HepG2 (cell line): ENCODE results near the gene PDZD7. TPM values are rescaled to one million over a fixed set of nuclear protein-coding genes. Genes with fewer than 3 reads are reported as not detected.

Source experiments
- CREB1 ChIP-seq, 2 experiments: fragments of 450-650 bp in 1 of 2; IDR thresholded peaks; 2 replicates each; pipeline ENCODE4 v1.6.1; 2016 to 2017; ENCODE audit warnings: control low read depth in 1 of 2, mild to moderate bottlenecking in 1 of 2, missing compliant biosample characterization in 1 of 2, missing genetic modification characterization in 1 of 2
- EP300 ChIP-seq, 3 experiments: sonication (generic) in 1 of 3; formaldehyde crosslinking in 1 of 3; IDR thresholded peaks; 2 replicates each; pipeline versions ENCODE4 v1.5.1 to v1.6.1; 2011 to 2020; ENCODE audit warnings: low read depth in 2 of 3, low read length in 2 of 3, borderline replicate concordance in 1 of 3, improper control_type of control experiment in 1 of 3, mild to moderate bottlenecking in 1 of 3, missing genetic modification reagents in 1 of 3, moderate library complexity in 1 of 3
- ETV5 ChIP-seq: IDR thresholded peaks from 2 replicates; pipeline ENCODE4 v1.6.1; 2018; ENCODE audit warnings: missing biosample characterization, missing genetic modification reagents, inconsistent platforms, borderline replicate concordance
- EZH2 ChIP-seq: conservative IDR thresholded peaks from 2 replicates; pipeline ENCODE4 v1.6.1; 2012; ENCODE audit warnings: mild to moderate bottlenecking, low read depth, low read length, moderate library complexity
- FOXP1 ChIP-seq, 2 experiments: fragments of 450-650 bp in 1 of 2; IDR thresholded peaks; 2 replicates each; pipeline ENCODE4 v1.6.1; 2017 to 2018; ENCODE audit warnings: antibody characterized with exemption in 1 of 2
- GTF2F1 ChIP-seq: fragments of 150-350 bp; IDR thresholded peaks from 2 replicates; pipeline ENCODE4 v1.6.1; 2014; ENCODE audit warnings: low read length
- HCFC1 ChIP-seq: fragments of 150-350 bp; IDR thresholded peaks from 2 replicates; pipeline ENCODE4 v1.6.1; 2014; ENCODE audit warnings: low read depth, low read length
- HMG20A ChIP-seq: IDR thresholded peaks from 2 replicates; pipeline ENCODE4 v1.6.1; 2016; ENCODE audit warnings: borderline replicate concordance
- HOXA9 ChIP-seq: sonication (generic); formaldehyde crosslinking; IDR thresholded peaks from 2 replicates; pipeline ENCODE4 v1.8.1; 2022; ENCODE audit warnings: missing genetic modification reagents, mild to moderate bottlenecking, moderate library complexity, borderline replicate concordance
- ISX ChIP-seq: sonication (generic); formaldehyde crosslinking; conservative IDR thresholded peaks from 2 replicates; pipeline ENCODE4 v1.5.0; 2020; ENCODE audit warnings: missing genetic modification reagents
- NFATC3 ChIP-seq: sonication (generic); formaldehyde crosslinking; IDR thresholded peaks from 2 replicates; pipeline ENCODE4 v1.5.1; 2020; ENCODE audit warnings: mild to moderate bottlenecking, missing genetic modification reagents
- NR3C1 ChIP-seq: sonication (generic); formaldehyde crosslinking; IDR thresholded peaks from 2 replicates; pipeline ENCODE4 v1.4.0; 2020; ENCODE audit warnings: missing genetic modification reagents
- YEATS4 ChIP-seq: sonication (generic); formaldehyde crosslinking; IDR thresholded peaks from 2 replicates; pipeline ENCODE4 v1.4.0; 2020; ENCODE audit warnings: missing genetic modification reagents, borderline replicate concordance
- ZNF18 ChIP-seq: sonication (generic); formaldehyde crosslinking; IDR thresholded peaks from 2 replicates; pipeline ENCODE4 v1.8.0; 2022; ENCODE audit warnings: mild to moderate bottlenecking, missing genetic modification reagents; ENCODE audit not compliant: insufficient replicate concordance
- ZNF326 ChIP-seq: sonication (generic); formaldehyde crosslinking; IDR thresholded peaks from 2 replicates; pipeline ENCODE4 v1.4.0; 2020; ENCODE audit warnings: missing genetic modification reagents, borderline replicate concordance
- ZNF331 ChIP-seq: sonication (generic); formaldehyde crosslinking; IDR thresholded peaks from 2 replicates; pipeline ENCODE4 v1.4.0; 2020; ENCODE audit warnings: missing genetic modification reagents
- ZNF614 ChIP-seq: IDR thresholded peaks from 2 replicates; pipeline ENCODE4 v1.6.1; 2018; ENCODE audit warnings: missing biosample characterization, missing genetic modification reagents, inconsistent platforms, borderline replicate concordance
- ZNF724P ChIP-seq: sonication (generic); formaldehyde crosslinking; IDR thresholded peaks from 2 replicates; pipeline ENCODE4 v1.8.0; 2022; ENCODE audit warnings: missing genetic modification reagents, borderline replicate concordance
- ZNF879 ChIP-seq: sonication (generic); formaldehyde crosslinking; IDR thresholded peaks from 2 replicates; pipeline ENCODE4 v1.8.1; 2023; ENCODE audit warnings: missing genetic modification reagents
- polyA plus RNA-seq, 8 experiments: library from polyadenylated mRNA; depleted of rRNA in 3 of 8; stranded (reverse) in 7 of 8; unstranded in 1 of 8; fragments of >200 nt; fragmentation: Illumina TruSeq in 4 of 8; extraction: Trizol in 4 of 8; gene quantifications; 2 replicates each; pipeline versions ENCODE4 v1.2.1 to v1.2.3, GENCODE V29; 2011 to 2016; ENCODE audit warnings: low read depth in 4 of 8, missing spikeins in 1 of 8, mixed read lengths in 1 of 8; ENCODE audit not compliant: insufficient read depth in 1 of 8
- total RNA-seq, 5 experiments: library from RNA; depleted of rRNA; stranded (reverse); fragments of >200 nt; fragmentation: Illumina TruSeq; extraction: Trizol; gene quantifications; 2 replicates each; pipeline ENCODE4 v1.2.3, GENCODE V29; 2016; ENCODE audit warnings: low read depth in 1 of 5
- TF ChIP-seq, protein P1 (sequence below): IDR thresholded peaks from 2 replicates; pipeline ENCODE4 v1.4.0; 2020; ENCODE audit warnings: mild to moderate bottlenecking, missing genetic modification reagents
- TF ChIP-seq, protein P2 (sequence below): sonication (generic); formaldehyde crosslinking; IDR thresholded peaks from 2 replicates; pipeline ENCODE4 v1.5.0; 2020; ENCODE audit warnings: missing genetic modification reagents, mild to moderate bottlenecking, borderline replicate concordance

The PDZD7 gene
- total and polyA plus RNA-seq, 2 of the 13 experiments (the other 11 are each of a cell fraction or from before 2014, with no cell fraction given) = 0.58 to 0.73 TPM

DNA sequence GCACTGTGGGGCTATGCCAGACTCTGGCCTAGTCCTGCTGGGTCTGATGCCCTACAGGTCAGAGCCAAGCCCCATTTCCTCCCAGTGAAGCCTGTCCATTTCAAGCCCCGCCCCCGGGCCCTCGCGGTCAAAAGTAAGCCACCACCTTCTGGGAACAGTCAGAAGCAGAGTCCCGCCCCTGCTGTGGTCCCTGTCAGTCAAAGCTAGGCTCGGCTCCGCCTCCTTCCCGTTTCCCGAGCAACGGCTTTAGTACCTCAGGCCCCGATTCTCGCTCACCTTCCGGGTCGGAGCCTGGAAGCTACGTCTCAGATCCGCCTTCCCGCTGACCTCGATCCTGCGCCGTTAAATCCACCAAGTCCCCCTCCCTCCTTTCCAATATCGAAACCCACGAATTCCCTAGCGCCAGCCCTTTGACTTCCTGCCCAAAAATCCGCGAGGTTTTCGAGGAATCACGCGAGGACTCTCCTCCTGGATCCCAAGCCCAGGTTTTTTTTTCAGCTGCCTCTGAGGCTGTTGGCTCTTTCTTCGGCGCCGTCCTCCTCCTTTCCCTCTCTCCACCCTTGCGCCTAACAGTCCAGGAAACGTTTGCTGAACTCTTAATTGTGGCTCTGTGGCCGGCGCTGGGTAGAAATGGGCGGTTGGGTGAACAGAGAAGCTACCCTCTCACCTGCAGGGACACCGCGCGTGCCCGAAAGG is 11.9 kb upstream of the PDZD7 start (continued):
- no peak for TF ChIP-seq EZH2
- no peak for TF ChIP-seq HOXA9 (CRISPR knock-in tag)
- TF ChIP-seq, protein P1, sequence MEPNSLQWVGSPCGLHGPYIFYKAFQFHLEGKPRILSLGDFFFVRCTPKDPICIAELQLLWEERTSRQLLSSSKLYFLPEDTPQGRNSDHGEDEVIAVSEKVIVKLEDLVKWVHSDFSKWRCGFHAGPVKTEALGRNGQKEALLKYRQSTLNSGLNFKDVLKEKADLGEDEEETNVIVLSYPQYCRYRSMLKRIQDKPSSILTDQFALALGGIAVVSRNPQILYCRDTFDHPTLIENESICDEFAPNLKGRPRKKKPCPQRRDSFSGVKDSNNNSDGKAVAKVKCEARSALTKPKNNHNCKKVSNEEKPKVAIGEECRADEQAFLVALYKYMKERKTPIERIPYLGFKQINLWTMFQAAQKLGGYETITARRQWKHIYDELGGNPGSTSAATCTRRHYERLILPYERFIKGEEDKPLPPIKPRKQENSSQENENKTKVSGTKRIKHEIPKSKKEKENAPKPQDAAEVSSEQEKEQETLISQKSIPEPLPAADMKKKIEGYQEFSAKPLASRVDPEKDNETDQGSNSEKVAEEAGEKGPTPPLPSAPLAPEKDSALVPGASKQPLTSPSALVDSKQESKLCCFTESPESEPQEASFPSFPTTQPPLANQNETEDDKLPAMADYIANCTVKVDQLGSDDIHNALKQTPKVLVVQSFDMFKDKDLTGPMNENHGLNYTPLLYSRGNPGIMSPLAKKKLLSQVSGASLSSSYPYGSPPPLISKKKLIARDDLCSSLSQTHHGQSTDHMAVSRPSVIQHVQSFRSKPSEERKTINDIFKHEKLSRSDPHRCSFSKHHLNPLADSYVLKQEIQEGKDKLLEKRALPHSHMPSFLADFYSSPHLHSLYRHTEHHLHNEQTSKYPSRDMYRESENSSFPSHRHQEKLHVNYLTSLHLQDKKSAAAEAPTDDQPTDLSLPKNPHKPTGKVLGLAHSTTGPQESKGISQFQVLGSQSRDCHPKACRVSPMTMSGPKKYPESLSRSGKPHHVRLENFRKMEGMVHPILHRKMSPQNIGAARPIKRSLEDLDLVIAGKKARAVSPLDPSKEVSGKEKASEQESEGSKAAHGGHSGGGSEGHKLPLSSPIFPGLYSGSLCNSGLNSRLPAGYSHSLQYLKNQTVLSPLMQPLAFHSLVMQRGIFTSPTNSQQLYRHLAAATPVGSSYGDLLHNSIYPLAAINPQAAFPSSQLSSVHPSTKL (CRISPR knock-in tag) = peak; percentile 56
- no peak for TF ChIP-seq NR3C1 (CRISPR knock-in tag)
- no peak for TF ChIP-seq ZNF326 (CRISPR knock-in tag)
- TF ChIP-seq GTF2F1 = no peak
- TF ChIP-seq HMG20A (CRISPR knock-in tag) = no peak
- peak; percentile 22; the same call in 1 of the 2 replicates for TF ChIP-seq ETV5 (CRISPR knock-in tag)
- no peak for TF ChIP-seq ISX
- TF ChIP-seq, protein P2, sequence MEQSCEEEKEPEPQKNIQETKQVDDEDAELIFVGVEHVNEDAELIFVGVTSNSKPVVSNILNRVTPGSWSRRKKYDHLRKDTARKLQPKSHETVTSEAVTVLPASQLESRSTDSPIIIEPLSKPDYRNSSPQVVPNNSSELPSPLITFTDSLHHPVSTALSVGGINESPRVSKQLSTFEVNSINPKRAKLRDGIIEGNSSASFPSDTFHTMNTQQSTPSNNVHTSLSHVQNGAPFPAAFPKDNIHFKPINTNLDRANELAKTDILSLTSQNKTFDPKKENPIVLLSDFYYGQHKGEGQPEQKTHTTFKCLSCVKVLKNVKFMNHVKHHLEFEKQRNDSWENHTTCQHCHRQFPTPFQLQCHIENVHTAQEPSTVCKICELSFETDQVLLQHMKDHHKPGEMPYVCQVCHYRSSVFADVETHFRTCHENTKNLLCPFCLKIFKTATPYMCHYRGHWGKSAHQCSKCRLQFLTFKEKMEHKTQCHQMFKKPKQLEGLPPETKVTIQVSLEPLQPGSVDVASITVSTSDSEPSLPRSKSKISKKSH (CRISPR knock-in tag) = peak; percentile 52; the same call in 1 of the 2 replicates
- peak; percentile 71; the same call in 1 of the 2 replicates for TF ChIP-seq YEATS4 (CRISPR knock-in tag)
- no peak for TF ChIP-seq CREB1 (IDR thresholded peaks at IDR 0.05)
- TF ChIP-seq CREB1 (CRISPR knock-in tag; IDR thresholded peaks at IDR 0.05) = peak; percentile 70; the same call in 1 of the 2 replicates
- TF ChIP-seq ZNF724P (CRISPR knock-in tag) = no peak
- TF ChIP-seq ZNF879 (CRISPR knock-in tag) = no peak
- no peak for TF ChIP-seq ZNF18 (CRISPR knock-in tag)
- no peak for TF ChIP-seq ZNF614
- TF ChIP-seq NFATC3 (CRISPR knock-in tag) = no peak
- peak; percentile 46; the same call in 1 of the 2 replicates for TF ChIP-seq ZNF331 (CRISPR knock-in tag)
- peak; percentile 6; the same call in 1 of the 2 replicates for TF ChIP-seq HCFC1
- no peak for TF ChIP-seq FOXP1 (IDR thresholded peaks at IDR 0.05)
- TF ChIP-seq FOXP1 (CRISPR knock-in tag; IDR thresholded peaks at IDR 0.05) = no peak
- no peak for TF ChIP-seq EP300 (IDR thresholded peaks at IDR 0.05; ENCODE audit: low read depth in 2 of 2, low read length in 2 of 2)
- TF ChIP-seq EP300 (CRISPR knock-in tag; IDR thresholded peaks at IDR 0.05; ENCODE audit: borderline replicate concordance) = no peak
